HG03439 (cell line): ENCODE data around the gene SMCO2.

Experiments used
- ATAC-seq: cut with Tn5 transposase; IDR thresholded peaks from one replicate; pipeline ENCODE4 v1.9.1; 2021; ENCODE audit warnings: mild to moderate bottlenecking, moderate library complexity; ENCODE audit not compliant: unreplicated experiment

Gene SMCO2

GRCh38 chr12:27451036-27451825 lies 4.7 kb downstream of the SMCO2 start:
- no peak for ATAC-seq

GRCh38 chr12:27453421-27453820 lies 6.9 kb downstream of the SMCO2 start:
- no peak for ATAC-seq

- ATAC-seq, result no peak
Observed at GRCh38 chr12:27455589-27455988, 9.1 kb downstream of the SMCO2 start.

GRCh38 chr12:27456618-27457017 lies 10.1 kb downstream of the SMCO2 start:
- no peak for ATAC-seq

GRCh38 chr12:27460471-27460978 lies 14.0 kb downstream of the SMCO2 start:
- no peak for ATAC-seq

GRCh38 chr12:27462151-27462694 lies 15.7 kb downstream of the SMCO2 start:
- no peak for ATAC-seq

- no peak for ATAC-seq
Observed at GRCh38 chr12:27462851-27463250, 16.3 kb downstream of the SMCO2 start.

GRCh38 chr12:27463511-27464219 lies 17.1 kb downstream of the SMCO2 start:
- no peak for ATAC-seq

- ATAC-seq, result no peak
Observed at GRCh38 chr12:27464220-27464554, 17.7 kb downstream of the SMCO2 start.

- no peak for ATAC-seq
Observed at GRCh38 chr12:27467641-27468040, 21.1 kb downstream of the SMCO2 start.

- ATAC-seq, result no peak
Observed at GRCh38 chr12:27468241-27468640, 21.7 kb downstream of the SMCO2 start.

- ATAC-seq, result no peak
Observed at GRCh38 chr12:27469176-27469736, 22.7 kb downstream of the SMCO2 start.

GRCh38 chr12:27472604-27473003 lies 26.1 kb downstream of the SMCO2 start:
- ATAC-seq, result no peak

- no peak for ATAC-seq
Observed at GRCh38 chr12:27474344-27474743, 27.8 kb downstream of the SMCO2 start.

GRCh38 chr12:27477049-27477448 lies 30.5 kb downstream of the SMCO2 start:
- no peak for ATAC-seq

- no peak for ATAC-seq
Observed at GRCh38 chr12:27478949-27479348, 32.4 kb downstream of the SMCO2 start.

- ATAC-seq, result no peak
Observed at GRCh38 chr12:27480016-27480415, 33.5 kb downstream of the SMCO2 start.

- no peak for ATAC-seq
Observed at GRCh38 chr12:27486961-27487360, 40.4 kb downstream of the SMCO2 start.

GRCh38 chr12:27488479-27488878 lies 41.9 kb downstream of the SMCO2 start:
- ATAC-seq, result no peak

- no peak for ATAC-seq
Observed at GRCh38 chr12:27491226-27491625, 44.7 kb downstream of the SMCO2 start.

GRCh38 chr12:27493260-27493940 lies 46.9 kb downstream of the SMCO2 start:
- no peak for ATAC-seq
